Fibroblast of skin of back (primary cell): Measurements from ENCODE around the gene GJC2.
A peak's percentile ranks its signal among the peaks of the same experiment; 100 is the strongest.

Experiments used
- DNase-seq: peaks from one replicate; pipeline ENCODE4 v3.0.0-alpha.2; 2013

Gene GJC2

DNA sequence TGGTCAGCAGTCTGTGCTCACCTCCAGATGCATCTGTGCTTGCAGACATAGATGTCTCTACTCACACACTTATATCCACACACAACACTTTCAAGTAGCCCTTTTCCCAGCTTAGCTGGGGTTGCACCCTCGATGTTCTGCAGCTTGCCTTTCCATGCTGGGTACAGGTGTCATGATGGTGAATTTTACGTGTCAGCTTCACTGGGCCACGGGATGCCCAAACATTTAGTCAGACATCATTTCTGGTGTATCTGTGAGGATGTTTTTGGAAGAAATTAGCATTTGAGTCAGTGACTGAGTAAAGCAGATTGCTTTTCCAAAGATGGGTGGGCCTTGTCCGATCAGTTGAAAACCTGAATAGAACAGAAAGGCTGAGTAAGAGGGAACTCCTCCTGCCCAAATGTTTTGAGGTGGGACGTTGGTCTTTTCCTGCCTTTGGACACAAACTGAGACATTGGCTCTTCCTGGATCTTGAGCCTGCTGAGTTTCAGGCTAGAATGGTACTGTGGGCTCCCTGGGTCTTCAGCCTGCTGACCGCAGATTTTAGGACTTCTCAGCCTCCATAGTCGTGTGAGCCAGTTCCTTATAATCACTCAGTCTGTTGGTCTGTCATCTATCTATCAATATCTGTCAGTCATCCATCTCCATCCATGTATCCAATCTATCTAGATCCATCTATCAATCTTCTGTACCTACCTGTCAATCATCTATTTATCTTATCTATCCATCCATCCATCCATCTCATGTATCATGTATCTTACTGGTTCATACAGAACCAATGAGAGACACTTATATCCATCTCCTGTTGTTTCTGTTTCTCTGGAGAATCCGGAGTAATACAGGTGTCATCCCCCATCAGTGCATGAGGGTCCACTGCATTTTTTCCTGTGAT is 45.4 kb downstream of the GJC2 start:
- no peak for DNase-seq

DNA sequence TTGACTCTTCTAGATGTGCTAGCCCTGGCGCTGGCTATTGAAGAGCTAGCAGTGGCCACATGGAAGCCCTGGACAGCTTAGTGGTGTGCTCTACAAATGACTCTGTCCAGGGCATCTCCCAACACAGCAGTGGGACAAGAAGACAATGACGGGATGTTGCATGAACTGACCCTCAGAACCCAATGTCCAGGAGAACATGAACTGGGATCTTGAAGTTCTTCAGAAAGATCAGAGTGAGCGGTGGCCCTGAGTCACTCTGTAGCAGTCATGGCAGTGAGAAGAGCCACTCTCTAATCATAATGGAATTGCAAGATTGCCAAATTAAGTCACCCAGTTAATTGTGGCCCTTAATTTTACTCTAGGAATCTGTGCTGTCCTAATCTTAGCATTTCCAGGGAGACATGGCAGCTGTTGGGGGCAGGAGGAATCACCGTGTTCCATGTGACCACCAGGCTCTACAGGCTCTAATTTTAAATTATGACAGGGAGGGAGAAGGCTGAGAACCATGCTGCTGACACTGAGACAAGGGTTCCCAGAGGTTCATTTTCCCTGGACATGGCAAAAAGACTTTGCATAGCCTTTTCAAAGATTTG is 47.9 kb downstream of the GJC2 start:
- DNase-seq: no peak

DNA sequence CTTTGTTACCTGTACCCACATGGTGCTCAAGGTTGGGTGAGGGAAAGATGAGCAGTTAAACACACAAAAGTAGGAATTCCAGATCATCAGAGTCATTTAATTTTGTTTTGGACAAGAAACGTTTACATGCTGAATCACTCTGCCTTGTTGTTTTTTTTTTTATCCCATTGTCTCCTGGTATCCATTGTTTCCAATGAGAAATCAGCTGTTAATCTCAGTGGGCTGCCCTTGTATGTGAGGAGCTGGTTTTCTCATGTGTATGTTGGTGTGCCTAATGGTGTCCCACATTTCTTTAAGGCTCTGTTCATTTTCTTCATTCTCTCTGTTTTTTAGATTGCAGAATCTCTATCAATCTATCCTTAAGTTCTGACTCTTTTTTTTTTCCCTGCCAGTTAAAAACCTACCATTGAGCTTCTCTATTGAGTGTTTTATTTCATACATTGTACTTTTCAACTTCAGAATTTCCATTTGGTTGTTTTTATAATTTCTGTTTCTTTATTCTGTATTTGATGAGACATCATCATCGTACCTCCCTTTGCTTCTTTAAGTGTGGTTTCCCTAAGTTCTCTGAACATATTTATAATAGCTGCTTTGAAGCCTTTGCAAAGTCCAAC is 49.4 kb downstream of the GJC2 start:
- peak; percentile 28 for DNase-seq

DNA sequence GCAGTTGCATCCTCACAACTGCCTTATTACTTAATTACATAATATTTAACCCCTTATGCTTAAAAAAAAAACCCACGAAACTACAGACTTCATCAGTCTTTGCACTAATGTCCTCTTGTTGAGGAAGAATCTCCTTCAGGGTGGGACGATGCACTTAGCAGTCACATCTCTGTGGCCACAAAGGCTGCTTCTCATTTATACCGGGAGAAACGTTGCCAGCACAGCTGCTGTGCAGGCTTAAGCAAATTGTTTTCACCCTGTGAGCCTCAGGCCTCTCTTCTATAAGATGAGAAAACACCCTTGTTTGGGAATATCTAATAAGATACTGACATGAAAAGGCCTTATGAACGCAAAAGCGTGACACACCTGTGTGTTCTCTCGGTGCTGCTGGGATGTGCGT is 55.2 kb downstream of the GJC2 start:
- DNase-seq: no peak

DNA sequence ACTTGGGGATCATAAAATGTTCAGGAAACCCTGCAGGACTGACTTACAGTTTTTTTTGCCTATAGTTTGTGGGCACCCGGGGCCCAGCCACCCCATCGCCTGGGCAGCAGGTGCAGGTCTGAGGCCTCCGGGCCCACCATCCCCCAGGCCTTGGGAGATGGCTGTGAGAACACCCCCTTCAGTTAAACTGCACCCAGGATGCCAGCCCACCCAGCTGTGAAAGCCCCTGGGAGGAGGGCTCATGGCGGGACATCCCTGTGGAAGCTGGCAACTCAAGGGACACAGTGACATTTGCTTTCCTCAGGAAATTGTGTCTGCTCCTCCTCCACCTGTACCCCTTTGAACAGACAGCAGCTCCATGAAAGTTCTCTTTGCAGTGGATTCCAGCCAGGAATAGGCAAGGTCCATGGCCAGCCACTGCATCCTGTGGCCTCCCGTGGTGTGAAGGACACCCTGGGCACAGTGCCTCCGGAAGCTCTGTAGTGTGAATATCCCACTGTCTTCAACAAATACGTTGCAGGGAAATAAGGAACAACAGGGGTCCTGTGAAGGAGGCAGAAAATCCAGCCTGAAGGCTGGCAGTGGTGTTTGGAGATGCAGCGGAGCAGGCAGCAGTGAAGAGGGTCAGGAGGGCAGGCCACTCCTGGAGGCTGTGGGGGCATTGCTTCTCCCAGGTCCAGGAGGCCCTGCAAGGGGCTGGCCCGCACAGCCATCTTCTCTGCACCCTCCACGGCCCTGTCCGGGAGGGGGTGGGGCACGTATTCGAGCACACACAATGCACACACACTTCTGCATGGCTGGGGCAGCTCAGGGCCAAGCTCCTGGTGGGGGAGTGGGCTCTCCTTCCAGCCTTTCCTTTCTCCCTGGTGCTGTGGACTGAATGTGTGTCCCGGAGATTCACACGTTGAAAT is 56.1 kb downstream of the GJC2 start:
- DNase-seq: no peak

DNA sequence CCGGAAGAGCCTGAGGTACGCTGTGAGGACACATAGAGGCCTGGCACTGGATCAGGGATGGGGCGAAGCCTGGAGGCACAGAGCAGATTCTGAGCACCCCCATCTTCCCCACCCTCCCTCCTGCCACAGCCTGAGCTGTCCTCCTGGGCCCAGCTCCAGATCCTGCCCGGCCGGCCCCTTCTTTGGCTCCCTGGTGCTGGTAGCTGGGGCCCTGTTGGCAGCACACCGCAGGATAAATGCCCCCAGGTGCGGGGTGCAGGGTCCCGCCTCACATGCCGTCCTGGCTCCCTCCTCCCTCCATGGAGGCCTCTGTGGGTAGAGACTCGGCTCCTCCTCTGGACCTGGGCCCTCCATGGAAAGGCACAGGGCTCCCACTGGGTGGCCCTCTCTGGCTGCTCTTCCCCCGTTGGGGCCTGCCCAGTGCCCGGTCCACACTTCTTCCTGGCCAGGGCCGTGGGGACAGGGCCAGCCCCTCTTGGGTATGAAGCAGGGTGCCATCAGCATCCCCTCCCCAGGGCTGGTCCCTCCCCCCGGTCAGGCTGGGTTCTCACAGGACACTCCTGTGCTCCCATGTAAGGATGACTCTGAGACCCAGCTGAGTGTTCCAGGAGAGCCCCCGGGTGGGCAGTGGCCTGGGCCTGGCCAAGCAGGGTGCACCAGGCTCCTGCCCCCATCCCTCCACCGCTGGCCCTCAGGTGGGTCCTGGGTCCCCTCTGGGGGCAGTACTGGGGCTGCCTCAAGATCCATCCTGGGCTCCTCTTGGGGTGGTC is 57.0 kb downstream of the GJC2 start:
- no peak for DNase-seq

DNA sequence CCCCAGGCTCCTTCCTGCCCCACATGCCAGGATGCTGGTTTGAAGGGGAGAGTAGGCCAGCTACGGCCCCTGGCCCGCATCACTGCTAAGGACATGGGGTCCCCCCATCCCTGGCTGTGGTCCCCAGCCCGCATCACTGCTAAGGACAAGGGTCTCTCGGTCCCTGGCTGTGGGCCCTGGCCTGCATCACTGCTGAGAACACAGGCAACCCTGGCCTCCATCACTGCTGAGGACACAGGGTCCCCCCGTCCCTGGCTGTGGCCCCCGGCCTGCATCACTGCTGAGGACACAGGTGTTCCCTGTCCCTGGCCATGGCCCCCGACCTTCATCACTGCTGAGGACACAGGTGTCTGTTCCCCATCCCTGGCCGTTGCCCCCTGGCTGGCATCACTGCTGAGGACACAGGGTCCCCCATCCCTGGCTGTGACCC is 57.7 kb downstream of the GJC2 start:
- no peak for DNase-seq

DNA sequence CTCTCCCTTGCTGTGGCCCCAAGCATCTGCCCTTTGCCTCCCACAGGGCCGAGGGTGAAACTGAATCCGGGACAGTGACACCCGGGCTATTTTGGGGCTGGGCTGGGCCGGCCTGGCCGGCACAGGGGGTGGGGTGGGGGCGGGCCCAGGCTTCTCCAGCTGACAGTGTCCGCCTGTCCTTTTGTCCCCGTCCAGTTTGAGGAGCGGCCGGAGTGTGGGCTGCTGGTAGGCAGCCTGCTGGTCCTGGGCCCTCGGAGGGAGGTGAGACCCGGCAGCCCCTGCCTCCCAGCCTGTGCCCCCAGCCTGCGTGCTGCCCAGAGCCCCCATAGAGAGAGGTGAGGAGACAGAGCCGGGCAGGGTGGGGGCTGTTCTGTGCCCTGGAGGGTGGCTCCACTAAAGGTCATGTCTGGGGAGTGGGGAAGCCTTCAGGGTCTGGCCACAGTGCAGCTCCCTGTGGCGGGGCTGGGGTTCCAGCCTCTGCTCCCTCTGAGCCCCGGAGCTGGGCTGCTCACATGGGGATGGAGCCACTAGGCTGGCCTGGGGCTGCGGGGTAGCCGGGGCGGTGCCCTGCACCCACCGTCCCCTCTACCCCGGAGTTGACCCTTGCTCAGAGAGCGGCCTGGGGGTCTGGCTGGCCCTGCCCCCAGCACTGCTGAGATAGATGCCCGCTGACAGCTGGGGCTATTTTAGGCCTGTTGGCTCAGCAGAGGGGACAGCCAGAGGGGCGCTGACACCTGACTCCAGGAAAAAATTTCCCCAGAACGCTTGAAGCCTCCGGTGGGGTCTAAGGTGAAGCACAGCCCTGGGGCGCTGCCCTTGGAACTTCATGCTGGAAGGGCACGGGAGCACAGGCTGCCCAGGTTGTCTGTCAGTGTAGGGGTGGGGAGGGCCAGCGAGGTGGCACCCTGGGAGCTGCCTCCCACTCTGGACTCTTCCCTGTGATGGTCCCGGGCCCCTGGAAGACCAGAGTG is 58.4 kb downstream of the GJC2 start, which contains the start of gene OBSCN:
Gene OBSCN, plus strand, starts transcription at position 194 of the 971 bp plus-strand sequence. CDS start 3,740 bp downstream, outside the sequence.
- DNase-seq: no peak

DNA sequence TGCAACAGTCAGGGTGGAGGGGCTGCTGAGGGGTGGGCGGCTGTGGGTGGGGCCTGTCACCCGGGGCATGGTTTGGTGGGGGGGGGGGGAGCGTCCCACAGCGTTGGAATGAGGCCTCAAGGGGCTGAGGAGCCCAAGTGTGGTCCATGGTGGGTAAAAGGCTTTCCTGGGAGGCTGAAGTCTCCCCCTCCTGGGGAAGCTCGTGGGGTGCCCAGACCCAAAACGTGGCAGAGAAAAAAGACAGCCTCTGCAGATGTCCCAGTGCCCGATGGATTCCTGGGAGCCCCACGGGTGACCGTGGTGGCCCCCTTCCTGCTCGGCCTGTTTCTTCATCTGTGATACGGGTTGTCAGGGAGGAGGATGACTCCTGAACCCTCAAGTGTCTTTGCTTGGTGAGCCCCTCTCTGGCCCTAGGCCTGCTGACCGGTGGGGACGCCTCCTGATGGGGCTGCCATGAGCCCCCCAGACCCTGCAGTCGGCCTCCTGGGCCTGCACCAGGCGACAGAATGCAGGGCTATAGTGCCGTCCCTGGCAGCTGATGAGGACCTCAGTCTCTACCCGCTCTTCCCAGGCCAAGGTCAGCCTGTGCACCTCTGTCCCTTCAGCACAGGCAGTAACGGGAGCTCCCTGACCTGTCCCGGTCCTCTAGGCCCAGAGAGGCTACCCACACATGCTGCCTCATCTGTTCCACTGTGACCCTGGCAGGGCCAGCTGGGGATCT is 59.3 kb downstream of the GJC2 start:
- DNase-seq: no peak
